WTC11 (cell line): Measurements from ENCODE around the gene CTIF.

ENCODE experiments used
- TF ChIP-seq, protein P1 (sequence below): fragments of 200-600 bp; IDR thresholded peaks from 2 replicates; pipeline ENCODE4 v1.8.0; 2022; ENCODE audit warnings: antibody characterized with exemption
- TF ChIP-seq, protein P2 (sequence below): sonication (generic); formaldehyde crosslinking; IDR thresholded peaks from 2 replicates; pipeline ENCODE4 v1.8.1; 2023; ENCODE audit warnings: mild to moderate bottlenecking, missing genetic modification reagents, moderate library complexity

DNA sequence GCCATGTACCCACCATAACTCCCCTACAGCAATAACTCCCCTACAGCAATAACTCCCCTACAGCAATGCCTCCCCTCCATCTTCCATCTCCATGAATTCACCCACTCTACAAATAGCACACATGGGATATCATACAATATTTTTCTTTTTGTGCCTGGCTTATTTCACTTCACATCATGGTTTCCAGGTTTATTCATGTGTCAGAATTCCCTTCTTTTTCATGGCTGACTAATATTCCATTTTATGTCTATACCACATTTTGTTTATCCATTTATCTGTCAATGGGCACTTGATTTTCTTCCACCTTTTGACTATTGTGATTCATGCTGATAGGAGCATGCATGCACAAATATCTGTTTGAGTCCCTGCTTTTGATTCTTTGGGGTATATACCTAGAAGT lies 233.6 kb downstream of the CTIF start:
- TF ChIP-seq, protein P1, sequence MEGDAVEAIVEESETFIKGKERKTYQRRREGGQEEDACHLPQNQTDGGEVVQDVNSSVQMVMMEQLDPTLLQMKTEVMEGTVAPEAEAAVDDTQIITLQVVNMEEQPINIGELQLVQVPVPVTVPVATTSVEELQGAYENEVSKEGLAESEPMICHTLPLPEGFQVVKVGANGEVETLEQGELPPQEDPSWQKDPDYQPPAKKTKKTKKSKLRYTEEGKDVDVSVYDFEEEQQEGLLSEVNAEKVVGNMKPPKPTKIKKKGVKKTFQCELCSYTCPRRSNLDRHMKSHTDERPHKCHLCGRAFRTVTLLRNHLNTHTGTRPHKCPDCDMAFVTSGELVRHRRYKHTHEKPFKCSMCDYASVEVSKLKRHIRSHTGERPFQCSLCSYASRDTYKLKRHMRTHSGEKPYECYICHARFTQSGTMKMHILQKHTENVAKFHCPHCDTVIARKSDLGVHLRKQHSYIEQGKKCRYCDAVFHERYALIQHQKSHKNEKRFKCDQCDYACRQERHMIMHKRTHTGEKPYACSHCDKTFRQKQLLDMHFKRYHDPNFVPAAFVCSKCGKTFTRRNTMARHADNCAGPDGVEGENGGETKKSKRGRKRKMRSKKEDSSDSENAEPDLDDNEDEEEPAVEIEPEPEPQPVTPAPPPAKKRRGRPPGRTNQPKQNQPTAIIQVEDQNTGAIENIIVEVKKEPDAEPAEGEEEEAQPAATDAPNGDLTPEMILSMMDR, result no peak
- TF ChIP-seq, protein P2, sequence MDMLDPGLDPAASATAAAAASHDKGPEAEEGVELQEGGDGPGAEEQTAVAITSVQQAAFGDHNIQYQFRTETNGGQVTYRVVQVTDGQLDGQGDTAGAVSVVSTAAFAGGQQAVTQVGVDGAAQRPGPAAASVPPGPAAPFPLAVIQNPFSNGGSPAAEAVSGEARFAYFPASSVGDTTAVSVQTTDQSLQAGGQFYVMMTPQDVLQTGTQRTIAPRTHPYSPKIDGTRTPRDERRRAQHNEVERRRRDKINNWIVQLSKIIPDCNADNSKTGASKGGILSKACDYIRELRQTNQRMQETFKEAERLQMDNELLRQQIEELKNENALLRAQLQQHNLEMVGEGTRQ, result no peak
